Tongue (tissue), 2 donors: ENCODE measurements around the gene MEIS3. TPM values are rescaled to one million over a fixed set of nuclear protein-coding genes. Genes with fewer than 3 reads are reported as not detected.
A peak's percentile ranks its signal among the peaks of the same experiment; 100 is the strongest.
"Not testable (repeated sequence)": the region's sequence is repeated elsewhere in the genome, so short reads cannot be mapped to it uniquely, and the experiment has no call there.

Experiments
- DNase-seq: peaks from one replicate; pipeline ENCODE4 v3.0.0-alpha.2; 2015
- total RNA-seq: library from RNA; depleted of rRNA; stranded (reverse); fragments of >200 nt; gene quantifications from one replicate; pipeline ENCODE4 v1.2.3, GENCODE V29; 2014

The MEIS3 gene
- total RNA-seq, 1 donor from 2014 or later = 9.9 TPM

DNA sequence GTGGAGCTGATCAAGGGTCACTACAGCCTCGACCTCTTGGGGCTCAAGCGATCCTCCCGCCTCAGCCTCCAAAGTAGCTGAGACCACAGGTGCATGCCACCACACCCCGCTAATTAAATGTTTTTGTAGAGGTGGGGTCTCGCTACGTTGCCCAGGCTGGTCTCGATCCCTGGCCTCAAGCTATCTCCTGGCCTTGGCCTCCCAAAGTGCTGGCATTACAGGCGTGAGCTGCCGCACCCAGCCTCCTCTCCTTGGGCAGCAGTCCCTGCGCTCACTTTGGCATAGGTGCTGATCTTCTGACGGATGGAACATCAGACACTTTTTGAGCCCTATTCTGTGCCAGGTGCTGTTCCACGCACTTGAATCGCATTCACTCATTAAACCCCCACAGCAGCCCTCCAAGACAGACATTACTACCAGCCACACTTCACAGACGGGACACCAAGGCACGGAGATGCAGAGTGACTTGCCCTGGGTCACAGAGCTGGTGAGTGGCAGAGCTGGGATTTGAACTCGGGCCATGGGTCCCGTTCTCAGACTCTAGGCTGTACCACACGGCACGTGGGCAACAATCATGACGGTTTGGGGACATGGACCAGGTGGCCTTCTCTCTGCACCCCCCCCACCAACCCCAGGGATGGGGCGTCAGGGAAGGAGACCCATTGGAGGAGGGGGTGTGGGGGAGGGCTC, 3.2 kb downstream of the MEIS3 start:
- DNase-seq = no peak

DNA sequence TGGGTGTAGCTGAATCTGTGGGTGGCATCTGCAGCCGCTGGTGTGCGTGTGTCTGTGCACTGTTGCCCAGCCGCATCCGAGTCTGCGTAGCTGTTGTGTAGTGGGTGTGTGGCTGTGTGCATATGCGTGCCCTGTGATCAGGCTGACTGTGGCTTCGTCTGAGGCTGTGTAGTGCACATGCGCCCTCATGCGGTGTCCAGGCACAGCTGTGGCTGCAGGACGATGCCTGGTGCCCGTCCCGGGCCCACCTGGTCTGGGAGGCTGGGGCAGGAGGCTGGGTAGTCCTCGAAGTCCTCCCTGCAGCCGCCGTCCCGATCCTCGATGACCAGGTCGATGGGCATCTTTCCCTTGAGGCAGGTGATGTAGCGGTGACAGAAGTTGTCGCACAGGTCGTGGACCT, 4.9 kb downstream of the MEIS3 start:
- no peak for DNase-seq

DNA sequence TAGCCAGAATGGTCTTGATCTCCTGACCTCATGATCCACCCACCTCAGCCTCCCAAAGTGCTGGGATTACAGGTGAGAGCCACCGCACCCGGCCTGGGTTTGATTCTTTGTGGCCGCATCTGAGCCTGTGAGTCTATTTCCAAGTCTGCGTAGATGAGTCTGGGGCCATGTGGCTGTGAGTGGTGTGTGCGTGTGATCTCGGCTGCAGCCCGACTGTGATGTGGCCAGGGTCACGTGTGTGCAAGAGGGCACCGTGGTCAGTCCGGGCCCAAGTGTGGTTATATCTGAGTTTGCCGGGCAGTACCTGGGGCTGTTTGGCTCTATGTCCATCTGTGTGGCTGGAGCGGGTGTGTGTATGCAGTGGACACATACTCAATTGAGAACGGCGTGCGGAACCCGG, 5.4 kb downstream of the MEIS3 start:
- no peak for DNase-seq

- not testable (repeated sequence) for DNase-seq
Measured at GRCh38 chr19:47411696-47412095, 7.6 kb downstream of the MEIS3 start.

DNA sequence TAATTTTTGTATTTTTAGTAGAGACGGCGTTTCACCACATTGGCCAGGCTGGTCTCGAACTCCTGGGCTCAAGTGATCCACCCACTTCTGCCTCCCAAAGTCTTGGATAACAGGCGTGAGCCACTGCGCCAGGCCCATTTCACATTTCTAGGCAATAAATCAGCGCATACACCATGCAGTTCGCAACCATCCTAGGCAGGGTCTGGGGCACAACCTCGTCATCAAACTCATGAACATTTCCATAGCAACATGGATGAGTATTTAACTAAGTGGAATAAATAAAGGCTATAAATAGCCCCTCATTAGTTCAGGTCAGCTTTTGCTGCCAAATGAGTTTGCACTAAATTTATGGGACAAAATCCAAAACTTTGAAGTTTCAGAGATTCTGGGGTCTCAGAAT, 8.2 kb downstream of the MEIS3 start:
- no peak for DNase-seq

- no peak for DNase-seq
Measured at GRCh38 chr19:47408156-47408938, 11.0 kb downstream of the MEIS3 start.

- DNase-seq = no peak
Measured at GRCh38 chr19:47407417-47407774, 11.9 kb downstream of the MEIS3 start.

DNA sequence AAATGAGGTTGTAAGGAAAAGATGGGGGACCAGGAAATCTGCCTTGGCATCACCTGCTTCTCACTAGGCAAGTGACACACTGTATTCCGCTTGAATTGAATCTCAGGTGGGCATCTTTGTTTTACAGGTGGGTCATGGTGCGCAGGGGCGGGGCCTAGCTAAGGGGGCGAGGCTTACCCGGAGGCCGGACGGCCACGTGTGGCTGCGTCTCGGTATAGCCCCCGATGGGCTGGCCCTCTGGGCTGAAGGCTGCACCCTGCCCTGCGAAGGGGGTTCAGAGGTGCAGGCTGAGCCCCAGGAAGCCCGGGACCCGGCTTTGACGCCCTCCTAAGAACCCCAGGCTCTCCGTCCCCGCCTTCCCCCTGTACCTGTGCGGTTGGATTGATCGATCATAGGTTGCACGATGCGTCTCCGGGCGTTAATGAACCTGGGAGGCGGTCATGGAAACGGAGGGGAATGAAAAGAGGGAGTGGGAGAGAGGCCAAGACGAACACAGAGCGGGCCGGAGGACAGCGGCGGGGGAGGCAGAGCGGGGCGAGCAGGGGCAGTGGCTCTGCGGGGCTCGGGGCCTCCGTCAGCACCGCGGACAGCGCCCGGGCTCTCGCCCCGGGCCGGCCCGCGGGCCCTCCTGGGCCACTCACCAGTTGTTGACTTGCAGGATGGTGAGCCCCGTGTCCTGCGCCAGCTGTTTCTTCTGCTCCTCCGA, 12.5 kb downstream of the MEIS3 start:
- peak; percentile 58 for DNase-seq

- DNase-seq = no peak
Measured at GRCh38 chr19:47405854-47406417, 13.4 kb downstream of the MEIS3 start.

DNA sequence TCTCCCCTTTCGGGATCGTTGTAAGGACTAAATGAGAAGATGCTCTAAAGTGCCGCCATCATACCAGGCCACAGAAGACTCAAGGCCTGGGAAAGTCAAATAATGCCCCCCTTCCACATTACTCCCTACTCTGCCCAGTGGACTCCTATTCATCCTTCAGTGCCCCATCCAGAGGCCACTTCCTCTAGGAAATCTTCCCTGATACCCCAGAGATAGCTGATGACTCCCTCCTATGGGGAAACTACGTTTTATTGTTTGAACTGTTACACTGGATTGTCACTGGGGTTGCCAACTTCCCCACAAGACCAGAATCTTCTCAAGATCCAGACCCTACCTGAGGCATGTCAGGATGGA, 14.2 kb downstream of the MEIS3 start:
- DNase-seq = no peak

GRCh38 chr19:47404334-47405196, 14.8 kb downstream of the MEIS3 start:
- no peak for DNase-seq

GRCh38 chr19:47402504-47402903, 16.8 kb downstream of the MEIS3 start:
- no peak for DNase-seq

DNA sequence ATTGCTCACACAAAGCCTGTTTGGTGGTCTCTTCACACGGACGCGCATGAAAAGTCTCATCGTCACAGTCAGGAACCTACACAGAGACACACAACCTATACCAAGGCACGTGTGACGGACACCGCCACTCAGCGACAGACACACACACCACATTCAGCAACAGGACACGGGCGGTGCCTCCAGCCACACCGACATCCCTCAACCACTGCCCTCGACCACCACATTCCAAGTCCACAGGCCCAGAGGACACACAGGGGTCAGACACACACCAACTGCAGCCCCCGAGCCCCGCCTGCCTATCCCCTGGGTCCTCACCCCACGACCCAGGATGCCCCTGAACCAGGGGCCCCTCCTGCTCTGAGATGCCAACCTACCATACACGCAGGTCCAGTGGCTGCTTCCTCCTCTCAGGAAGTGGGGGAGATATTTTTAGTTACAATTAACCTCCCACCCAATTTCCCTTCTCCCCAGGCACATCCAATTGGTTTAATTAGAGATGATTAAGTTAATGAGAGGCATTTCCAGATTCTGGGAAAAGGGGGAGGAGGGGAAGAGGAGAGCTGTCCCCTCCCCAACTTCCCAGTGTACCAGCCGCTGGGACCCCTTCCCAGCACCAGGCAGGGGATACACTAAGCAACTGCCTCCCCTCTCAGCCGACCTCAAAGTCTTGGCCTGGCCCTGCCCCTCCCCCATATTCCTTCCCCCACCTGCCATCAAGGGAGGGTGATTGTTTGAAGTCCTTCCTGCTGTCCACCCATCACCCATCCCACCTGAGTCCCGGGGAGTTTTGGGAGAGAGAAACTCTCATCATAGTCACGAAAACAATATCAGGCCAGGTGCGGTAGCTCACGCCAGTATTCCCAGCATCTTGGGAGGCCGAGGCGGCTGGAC, 20.4 kb downstream of the MEIS3 start:
- DNase-seq = no peak

DNA sequence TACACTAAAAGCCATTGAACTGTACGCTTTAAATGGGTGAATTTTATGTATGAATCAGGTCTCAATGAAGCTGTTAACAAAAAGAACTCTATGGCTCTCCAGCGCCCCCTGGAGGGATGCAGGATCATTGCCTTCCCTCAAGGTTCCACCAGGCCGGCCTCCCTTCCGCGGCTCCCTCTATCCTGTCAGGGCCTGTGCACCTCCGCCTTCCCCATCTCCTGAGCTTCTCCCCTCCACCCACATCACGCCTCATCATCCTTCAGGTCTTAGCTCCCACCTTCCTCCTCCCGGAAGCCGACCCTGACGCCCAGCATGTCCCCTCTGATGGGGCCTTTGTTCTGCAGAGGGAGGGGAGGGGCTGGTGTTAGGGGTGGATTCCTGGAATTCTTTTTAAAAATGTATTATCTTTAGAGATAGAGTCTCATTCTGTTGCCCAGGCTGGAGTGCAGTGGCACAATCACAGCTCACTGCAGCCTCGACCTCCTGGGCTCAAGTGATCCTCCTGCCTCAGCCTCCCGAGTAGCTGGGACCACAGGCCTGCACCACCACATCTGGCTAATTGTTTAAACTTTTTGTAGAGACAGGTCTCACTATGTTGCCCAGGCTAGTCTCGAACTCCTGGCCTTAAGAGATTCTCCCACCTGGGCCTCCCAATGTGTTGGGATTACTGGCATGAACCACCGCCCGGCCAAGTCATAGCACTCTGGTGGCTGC, 27.7 kb downstream of the MEIS3 start:
- DNase-seq = peak; percentile 80

DNA sequence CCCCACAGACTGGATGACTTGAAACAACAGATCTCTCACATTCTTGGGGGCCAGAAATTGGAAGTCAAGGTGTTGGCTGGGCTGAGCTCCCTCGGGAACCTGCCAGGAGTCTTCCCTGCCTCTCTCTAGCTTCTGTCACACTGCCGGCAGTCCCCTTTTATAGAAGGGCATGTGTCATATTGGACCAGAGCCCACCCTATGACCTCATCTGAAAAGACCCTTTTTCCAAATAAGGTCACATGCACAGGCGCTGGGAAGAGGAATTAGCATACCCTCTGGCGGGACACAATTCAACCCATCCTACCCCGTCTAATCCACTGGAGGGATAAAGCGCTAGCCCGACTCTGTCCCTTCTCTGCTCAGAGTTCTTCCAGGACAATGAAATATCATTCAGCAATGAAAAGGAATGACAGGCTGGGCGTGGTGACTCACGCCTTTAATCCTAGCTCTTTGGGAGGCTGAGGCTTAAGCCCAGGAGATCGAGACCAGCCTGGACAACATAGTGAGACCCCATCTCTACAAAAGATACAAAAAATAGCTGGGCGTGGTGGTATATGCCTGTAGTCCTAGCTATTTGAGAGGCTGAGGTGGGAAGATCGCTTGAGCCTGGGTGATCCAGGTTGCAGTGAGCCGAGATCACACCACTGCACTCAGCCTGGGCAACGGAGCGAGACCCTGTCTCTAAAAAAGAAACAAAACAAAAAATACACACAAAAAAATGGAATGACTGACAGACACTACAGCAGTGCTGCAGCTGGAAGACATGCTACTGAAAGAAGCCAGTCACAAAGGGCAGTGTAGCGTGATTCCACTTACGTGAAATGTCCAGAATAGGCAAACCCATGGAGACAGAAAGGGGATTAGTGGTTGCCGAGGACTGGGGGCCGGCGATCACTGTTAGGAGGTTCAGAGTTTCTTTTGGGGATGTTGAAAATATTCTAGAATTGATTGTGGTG, 28.5 kb downstream of the MEIS3 start:
- DNase-seq = peak; percentile 14

- DNase-seq = no peak
Measured at GRCh38 chr19:47389150-47389556, 30.2 kb downstream of the MEIS3 start.

GRCh38 chr19:47388721-47389120, 30.6 kb downstream of the MEIS3 start:
- not testable (repeated sequence) for DNase-seq

GRCh38 chr19:47387623-47388022, 31.7 kb downstream of the MEIS3 start:
- not testable (repeated sequence) for DNase-seq

- DNase-seq = not testable (repeated sequence)
Measured at GRCh38 chr19:47386582-47386981, 32.7 kb downstream of the MEIS3 start.
